PC-9 (cell line): ENCODE measurements around the gene SRP9. TPM values are rescaled to one million over a fixed set of nuclear protein-coding genes. Genes with fewer than 3 reads are reported as not detected.

Experiments
- BruUV-seq: library from RNA; stranded (reverse); fragments of 400-500 nt; replicated peaks from 2 replicates; lab custom pipeline; 2021; lab: Mats Ljungman, UMichigan
- CTCF ChIA-PET: fragments of 300-600 bp; sonication (Branson Sonifier 250); formaldehyde crosslinking; loops from one replicate; lab custom pipeline; 2022; ENCODE audit warnings: antibody characterized with exemption; lab: Charles Lee
- POLR2A ChIA-PET: fragments of 300-600 bp; sonication (Branson Sonifier 250); formaldehyde crosslinking; loops from one replicate; lab custom pipeline; 2022; ENCODE audit warnings: antibody characterized with exemption; ENCODE audit not compliant: unreplicated experiment; lab: Charles Lee
- DNase-seq, 2 experiments: peaks; one replicate each; pipeline versions ENCODE4 v3.0.0 to v3.0.0-alpha.2; 2015 to 2022; ENCODE audit warnings: mixed read lengths in 1 of 2
- H2AFZ ChIP-seq: fragments of 200-600 bp; sonication (generic); 2 replicates; pipeline ENCODE4 v1.8.1; 2017; ENCODE audit warnings: antibody characterized with exemption
- H3F3A ChIP-seq: fragments of 200-600 bp; sonication (generic); 2 replicates; pipeline ENCODE4 v1.8.1; 2017; ENCODE audit warnings: antibody characterized with exemption, mild to moderate bottlenecking, low read depth; ENCODE audit not compliant: insufficient read depth
- H3K27ac ChIP-seq: fragments of 200-600 bp; sonication (generic); 2 replicates; pipeline ENCODE4 v1.6.1; 2016; ENCODE audit warnings: mixed run types
- H3K27me3 ChIP-seq: fragments of 200-600 bp; sonication (generic); 2 replicates; pipeline ENCODE4 v1.6.1; 2016; ENCODE audit warnings: low read depth, mixed run types; ENCODE audit not compliant: insufficient read depth
- H3K36me3 ChIP-seq: fragments of 200-600 bp; sonication (generic); 2 replicates; pipeline ENCODE4 v1.6.1; 2016; ENCODE audit warnings: low read depth, mixed run types
- H3K4me1 ChIP-seq: fragments of 200-600 bp; sonication (generic); replicated peaks from 2 replicates; pipeline ENCODE4 v1.6.1; 2016; ENCODE audit warnings: mixed run types; ENCODE audit not compliant: insufficient read depth
- H3K4me2 ChIP-seq: fragments of 200-600 bp; sonication (generic); 2 replicates; pipeline ENCODE4 v1.6.1; 2017; ENCODE audit warnings: mixed run types
- H3K4me3 ChIP-seq: fragments of 200-600 bp; sonication (generic); 2 replicates; pipeline ENCODE4 v1.6.1; 2016; ENCODE audit warnings: mixed run types
- H3K79me2 ChIP-seq: fragments of 200-600 bp; sonication (generic); 2 replicates; pipeline ENCODE4 v1.6.1; 2017; ENCODE audit warnings: low read depth, mixed run types
- H3K9me2 ChIP-seq: fragments of 200-600 bp; sonication (generic); 2 replicates; pipeline ENCODE4 v1.8.1; 2017; ENCODE audit warnings: mild to moderate bottlenecking; ENCODE audit not compliant: insufficient read depth
- H3K9me3 ChIP-seq: fragments of 200-600 bp; sonication (generic); 2 replicates; pipeline ENCODE4 v1.8.1; 2016; ENCODE audit warnings: low read depth; ENCODE audit not compliant: insufficient read depth
- H4K20me1 ChIP-seq: fragments of 200-600 bp; sonication (generic); 2 replicates; pipeline ENCODE4 v1.8.1; 2017; ENCODE audit not compliant: insufficient read depth
- EZH2 ChIP-seq: fragments of 200-600 bp; sonication (generic); IDR thresholded peaks from 2 replicates; pipeline ENCODE4 v1.8.0; 2017; ENCODE audit warnings: antibody characterized with exemption, low read depth
- intact Hi-C: fragments of 100-400 bp; cut with micrococcal nuclease; formaldehyde crosslinking; loops from one replicate; pipeline ENCODE4 v1.10.0; 2022; ENCODE audit not compliant: unreplicated experiment
- total RNA-seq: library from RNA; stranded (reverse); gene quantifications from 2 replicates; pipeline ENCODE4 v1.2.3, GENCODE V29; 2021
- TF ChIP-seq, protein P1 (sequence below): fragments of 200-600 bp; sonication (generic); conservative IDR thresholded peaks from 2 replicates; pipeline ENCODE4 v1.6.1; 2017; ENCODE audit warnings: mixed run types, antibody characterized with exemption, mild to moderate bottlenecking, moderate library complexity

The SRP9 gene
- total RNA-seq, 1 experiment from 2014 or later, result 406 TPM

DNA sequence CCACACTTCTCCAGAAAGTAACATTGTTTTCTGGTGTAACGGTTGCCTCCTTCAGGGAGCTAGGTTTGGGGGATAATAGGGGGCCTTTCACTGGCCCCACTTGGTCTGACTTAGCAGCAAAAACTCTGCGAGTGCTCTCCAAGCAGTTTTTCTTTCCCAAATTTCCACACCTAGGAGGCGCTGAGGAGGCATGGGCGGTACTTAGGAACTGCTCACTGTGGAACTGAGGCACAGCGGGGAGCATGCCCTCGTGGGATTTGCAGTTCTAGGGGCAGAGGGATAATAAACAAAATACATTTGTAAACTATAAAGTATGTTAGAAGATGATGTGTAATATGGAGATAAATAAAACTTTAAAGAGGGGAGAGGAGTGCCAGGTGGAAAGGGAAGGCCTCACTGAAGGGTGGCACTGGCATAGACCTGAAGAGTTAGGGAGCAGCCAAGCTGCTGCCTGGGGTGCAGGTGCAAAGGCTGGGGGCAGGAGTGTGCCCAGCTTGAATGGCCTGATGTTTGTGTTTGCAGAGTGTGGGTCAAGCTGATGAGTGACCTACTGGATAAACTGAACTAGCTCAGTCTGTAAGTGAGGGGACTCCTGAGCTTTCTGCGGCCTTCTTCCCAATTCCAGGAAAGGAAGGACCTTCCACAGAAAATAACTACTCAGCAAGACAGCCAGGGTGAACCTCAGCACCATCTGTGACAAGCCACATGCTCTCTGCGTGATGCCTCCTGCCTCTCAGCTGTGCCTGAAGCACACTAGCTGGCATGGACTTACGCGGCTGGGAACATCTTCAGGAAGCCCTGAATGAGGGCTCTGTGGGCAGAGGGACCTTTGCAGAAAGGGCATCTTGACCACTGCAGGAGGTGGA lies 34.2 kb downstream of the SRP9 start:
- POLR2A ChIA-PET, result interaction anchor here (0.6 kb wide), 2 partner anchors 9 to 1518 kb away, joined by 6 to 7 read pairs; no protein-coding TSS in a partner anchor
- H2AFZ ChIP-seq, result no peak overlapping the region
- peaks cover 35% of the 10 kb centered on the region for H3F3A ChIP-seq
- no peak for TF ChIP-seq EZH2
- TF ChIP-seq, protein P1, sequence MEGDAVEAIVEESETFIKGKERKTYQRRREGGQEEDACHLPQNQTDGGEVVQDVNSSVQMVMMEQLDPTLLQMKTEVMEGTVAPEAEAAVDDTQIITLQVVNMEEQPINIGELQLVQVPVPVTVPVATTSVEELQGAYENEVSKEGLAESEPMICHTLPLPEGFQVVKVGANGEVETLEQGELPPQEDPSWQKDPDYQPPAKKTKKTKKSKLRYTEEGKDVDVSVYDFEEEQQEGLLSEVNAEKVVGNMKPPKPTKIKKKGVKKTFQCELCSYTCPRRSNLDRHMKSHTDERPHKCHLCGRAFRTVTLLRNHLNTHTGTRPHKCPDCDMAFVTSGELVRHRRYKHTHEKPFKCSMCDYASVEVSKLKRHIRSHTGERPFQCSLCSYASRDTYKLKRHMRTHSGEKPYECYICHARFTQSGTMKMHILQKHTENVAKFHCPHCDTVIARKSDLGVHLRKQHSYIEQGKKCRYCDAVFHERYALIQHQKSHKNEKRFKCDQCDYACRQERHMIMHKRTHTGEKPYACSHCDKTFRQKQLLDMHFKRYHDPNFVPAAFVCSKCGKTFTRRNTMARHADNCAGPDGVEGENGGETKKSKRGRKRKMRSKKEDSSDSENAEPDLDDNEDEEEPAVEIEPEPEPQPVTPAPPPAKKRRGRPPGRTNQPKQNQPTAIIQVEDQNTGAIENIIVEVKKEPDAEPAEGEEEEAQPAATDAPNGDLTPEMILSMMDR, result peak; percentile 60
- no peaks in the 10 kb centered on the region for H3K27me3 ChIP-seq
- peak overlapping the region; percentile 87 for H3K27ac ChIP-seq
- peak overlapping the region; percentile 95 for H3K4me2 ChIP-seq
- H3K9me3 ChIP-seq, result no peaks in the 10 kb centered on the region
- no peak for DNase-seq
- peak overlapping the region; percentile 92 for H3K4me3 ChIP-seq
- peaks cover 26% of the 10 kb centered on the region for H3K36me3 ChIP-seq
- H3K9me2 ChIP-seq, result no peaks in the 10 kb centered on the region
- H4K20me1 ChIP-seq, result no peaks in the 10 kb centered on the region
- peaks cover 63% of the 10 kb centered on the region for H3K4me1 ChIP-seq
- BruUV-seq, result no TSS peak
- intact Hi-C loops, result loop anchor here (2.0 kb wide), 2 partner anchors 35 to 63 kb away; partner anchors contain the start of gene SRP9
- peaks cover 60% of the 10 kb centered on the region for H3K79me2 ChIP-seq
- CTCF ChIA-PET, result interaction anchor here (0.6 kb wide), 1 partner anchor 127 kb away, joined by 7 read pairs; no protein-coding TSS in a partner anchor

GRCh38 chr1:225812488-225813213 lies 35.0 kb downstream of the SRP9 start:
- Histone ChIP-seq H3K4me2 (peak overlapping the region; percentile 95), H4K20me1 (no peaks in the 10 kb centered on the region), H3K27me3 (no peaks in the 10 kb centered on the region), H3K4me3 (peak overlapping the region; percentile 15; the same call in 1 of the 2 replicates), H2AFZ (no peak overlapping the region), H3K27ac (peak overlapping the region; percentile 87), H3K9me2 (no peaks in the 10 kb centered on the region), H3F3A (peaks cover 38% of the 10 kb centered on the region), H3K9me3 (no peaks in the 10 kb centered on the region), H3K36me3 (peaks cover 26% of the 10 kb centered on the region), H3K79me2 (peaks cover 63% of the 10 kb centered on the region), H3K4me1 (peaks cover 71% of the 10 kb centered on the region)
- POLR2A ChIA-PET, result interaction anchor here (0.6 to 1.2 kb wide), 6 partner anchors 11 to 109 kb away, joined by 4 to 11 read pairs (median 5); no protein-coding TSS in a partner anchor
- intact Hi-C loops, result loop anchor here (1.0 to 2.0 kb wide), 2 partner anchors 36 to 112 kb away; partner anchors contain the start of gene SRP9
- TF ChIP-seq, protein P1, result no peak
- TF ChIP-seq EZH2, result no peak
- no peak for DNase-seq
- CTCF ChIA-PET, result interaction anchor here (0.6 to 1.1 kb wide), 2 partner anchors 10 to 41 kb away, joined by 3 to 5 read pairs; no protein-coding TSS in a partner anchor
- BruUV-seq, result no TSS peak
